Effector memory CD8-positive, alpha-beta T cell (primary cell): ENCODE results near the gene SLC40A1.

Source experiments
- ATAC-seq: fragments of 150-1000 bp; cut with Tn5 transposase; replicated peaks from 2 replicates; pipeline ENCODE4 v1.10.0; 2021; ENCODE audit warnings: mild to moderate bottlenecking, moderate library complexity
- DNase-seq, 3 experiments: peaks; one replicate each; pipeline ENCODE4 v3.0.0; 2021
- H3K27ac Mint-ChIP-seq, 2 donors: one replicate each; pipeline ENCODE4 v1.8.0; 2022; ENCODE audit warnings: mild to moderate bottlenecking in 2 of 2, mixed read lengths in 2 of 2, moderate library complexity in 2 of 2
- H3K27me3 Mint-ChIP-seq, 2 donors: one replicate each; pipeline ENCODE4 v1.8.0; 2022; ENCODE audit warnings: mixed read lengths in 2 of 2
- H3K36me3 Mint-ChIP-seq: one replicate; pipeline ENCODE4 v1.8.0; 2022; ENCODE audit warnings: mild to moderate bottlenecking, moderate library complexity, mixed read lengths; ENCODE audit not compliant: insufficient read depth
- H3K4me1 Mint-ChIP-seq, 2 donors: one replicate each; pipeline ENCODE4 v1.8.0; 2022; ENCODE audit warnings: low read depth in 2 of 2, mixed read lengths in 2 of 2
- H3K4me3 Mint-ChIP-seq, 2 donors: one replicate each; pipeline ENCODE4 v1.8.0; 2022; ENCODE audit warnings: mild to moderate bottlenecking in 2 of 2, mixed read lengths in 2 of 2, moderate library complexity in 2 of 2
- H3K9me3 Mint-ChIP-seq, 2 donors: one replicate each; pipeline ENCODE4 v1.8.0; 2022; ENCODE audit warnings: mixed read lengths in 2 of 2

Gene SLC40A1

DNA sequence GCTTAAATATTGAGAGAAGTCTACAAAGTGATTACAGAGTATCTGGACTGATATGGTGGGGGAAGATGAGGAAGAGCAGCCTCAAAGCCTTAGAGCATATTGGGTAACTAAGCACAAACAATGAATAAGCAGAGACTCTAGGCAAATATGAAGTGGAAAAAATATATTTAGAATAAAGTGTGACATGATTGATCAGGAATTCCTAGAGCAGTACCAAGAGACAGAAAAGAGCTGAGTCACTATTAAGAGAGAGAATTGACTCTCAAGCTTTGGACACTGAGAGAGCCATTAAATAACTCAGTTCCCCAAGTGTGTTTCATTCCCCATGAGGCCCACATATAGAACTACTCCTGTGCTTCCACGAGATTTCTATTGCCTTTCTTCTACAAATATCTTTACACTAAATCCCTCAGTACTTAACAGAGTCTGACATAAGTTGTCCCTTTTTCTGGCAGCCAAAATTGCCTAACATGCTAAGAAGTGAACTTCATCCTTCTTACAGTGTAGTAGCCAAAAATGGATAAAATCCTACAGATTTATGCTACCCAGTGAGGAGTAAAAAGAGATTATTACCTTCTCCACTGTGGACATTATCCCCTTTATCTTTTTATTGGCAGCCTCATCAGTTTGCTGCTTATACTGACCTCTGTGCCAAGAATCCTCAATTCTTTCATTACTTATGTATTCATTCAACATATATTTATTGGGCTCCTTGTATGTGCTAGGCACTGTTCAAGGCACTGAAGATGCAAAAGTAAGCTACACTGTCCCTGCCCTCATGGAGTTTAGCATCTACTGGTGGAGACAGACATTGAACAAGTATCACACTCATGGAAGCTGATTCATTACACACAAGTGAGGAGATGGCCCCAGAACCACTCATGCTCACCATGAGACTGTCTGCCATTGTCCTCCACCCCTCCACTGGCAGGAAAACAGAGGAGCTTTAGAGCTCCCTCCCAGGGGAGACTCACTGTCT, 45.4 kb downstream of the SLC40A1 start:
- DNase-seq = no peak
- no peaks in the 10 kb centered on the region for H3K4me1 Mint-ChIP-seq
- H3K4me3 Mint-ChIP-seq = no peak overlapping the region
- H3K36me3 Mint-ChIP-seq = no peaks in the 10 kb centered on the region
- no peaks in the 10 kb centered on the region for H3K9me3 Mint-ChIP-seq
- no peak overlapping the region for H3K27ac Mint-ChIP-seq
- H3K27me3 Mint-ChIP-seq = peaks cover 36 to 49% of the 10 kb centered on the region in 2 donors
- ATAC-seq = no peak

DNA sequence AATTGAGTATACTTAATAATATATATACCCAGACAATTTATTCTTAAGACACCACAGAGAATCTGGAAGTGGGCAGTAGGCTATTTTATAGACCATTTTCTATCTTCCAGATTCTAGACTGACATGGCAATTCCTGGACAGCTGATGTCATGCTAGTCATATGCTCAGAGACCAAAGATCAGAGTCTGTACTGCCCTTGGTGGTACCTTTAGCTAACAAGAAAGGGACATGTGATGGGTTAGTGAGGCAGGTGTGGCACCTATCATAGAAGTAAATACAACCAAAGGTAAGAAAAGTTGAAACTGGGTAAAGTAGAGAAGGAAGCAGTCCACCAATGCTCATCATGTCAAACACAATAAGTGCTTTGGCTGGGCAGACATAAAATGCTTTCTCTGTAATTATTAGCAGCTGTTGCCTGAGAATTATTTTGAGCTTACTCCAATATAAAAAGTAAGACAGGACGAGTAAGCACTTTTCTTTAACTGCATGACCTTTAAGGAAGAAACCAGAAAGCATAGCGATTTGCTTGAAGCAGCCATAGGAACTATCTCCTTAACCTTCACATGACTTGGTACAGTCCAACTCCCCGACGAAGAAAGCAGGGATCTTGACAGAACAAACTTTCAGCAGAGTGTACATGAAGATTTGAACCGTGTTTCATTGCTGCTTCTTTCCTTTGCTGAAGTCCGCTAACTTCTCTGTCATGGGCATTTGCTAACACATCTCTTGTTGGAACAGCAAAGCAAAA, 47.1 kb downstream of the SLC40A1 start:
- no peaks in the 10 kb centered on the region for H3K4me1 Mint-ChIP-seq
- no peaks in the 10 kb centered on the region for H3K9me3 Mint-ChIP-seq
- H3K4me3 Mint-ChIP-seq = no peak overlapping the region
- peaks cover 38 to 51% of the 10 kb centered on the region in 2 donors for H3K27me3 Mint-ChIP-seq
- DNase-seq = no peak
- ATAC-seq = no peak
- H3K36me3 Mint-ChIP-seq = no peaks in the 10 kb centered on the region
- H3K27ac Mint-ChIP-seq = no peak overlapping the region

DNA sequence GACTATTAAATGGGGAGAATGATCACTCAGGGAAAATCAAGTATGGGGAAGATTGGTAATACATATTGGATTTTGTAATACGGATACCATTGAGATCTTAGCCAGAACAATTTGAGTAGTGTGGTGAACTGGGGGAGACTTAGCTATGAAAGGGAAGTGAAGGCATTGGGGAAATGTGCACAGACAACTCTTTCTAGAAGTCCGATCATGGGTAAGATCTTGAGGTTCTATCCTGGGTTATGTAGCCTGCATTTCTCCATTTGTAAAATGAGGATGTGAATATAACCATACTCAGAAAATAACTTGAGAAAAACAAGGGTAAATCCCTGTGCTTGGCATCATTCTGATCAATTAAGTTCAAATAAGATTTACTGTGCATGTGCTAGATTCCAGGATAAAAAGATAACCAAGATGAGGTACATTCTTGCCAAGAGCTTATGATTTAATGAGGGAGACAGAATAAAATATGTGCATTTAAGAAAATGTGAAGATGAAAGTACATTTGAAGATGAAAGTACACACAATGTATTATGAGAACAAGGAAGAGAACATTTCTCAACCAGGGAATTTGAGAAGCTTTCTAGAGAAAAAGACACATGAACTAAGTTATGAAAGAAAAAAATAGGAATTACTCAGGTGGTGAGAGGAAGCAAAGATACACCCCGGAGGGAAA, 49.5 kb downstream of the SLC40A1 start:
- DNase-seq (no peak), ATAC-seq (no peak)
- Mint-ChIP-seq H3K36me3 (no peaks in the 10 kb centered on the region), H3K4me1 (no peaks in the 10 kb centered on the region), H3K9me3 (no peaks in the 10 kb centered on the region), H3K27ac (no peak overlapping the region), H3K27me3 (peaks cover 37 to 41% of the 10 kb centered on the region in 2 donors), H3K4me3 (no peak overlapping the region)

DNA sequence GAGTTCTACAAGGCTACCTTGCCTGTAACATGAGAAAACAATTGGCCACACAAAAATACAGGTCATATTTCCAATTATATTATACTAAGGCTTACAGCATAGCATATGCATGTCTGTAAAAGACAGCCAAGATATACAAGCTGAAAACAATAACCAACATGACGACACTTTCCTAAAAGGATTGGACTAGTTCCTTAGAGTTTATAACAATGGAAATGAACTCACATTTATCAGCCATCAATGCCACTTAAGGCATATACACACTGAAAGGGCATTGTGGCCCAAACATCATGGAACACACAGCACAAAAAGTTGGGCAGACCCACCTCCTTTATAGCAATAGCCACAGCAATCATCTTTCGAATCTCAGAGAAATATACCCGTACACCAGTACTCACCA, 52.0 kb downstream of the SLC40A1 start:
- H3K36me3 Mint-ChIP-seq = no peaks in the 10 kb centered on the region
- no peak overlapping the region for H3K4me3 Mint-ChIP-seq
- peaks cover 26 to 29% of the 10 kb centered on the region in 2 donors for H3K27me3 Mint-ChIP-seq
- no peak overlapping the region for H3K27ac Mint-ChIP-seq
- ATAC-seq = no peak
- H3K4me1 Mint-ChIP-seq = no peaks in the 10 kb centered on the region
- no peaks in the 10 kb centered on the region for H3K9me3 Mint-ChIP-seq
- DNase-seq = no peak

DNA sequence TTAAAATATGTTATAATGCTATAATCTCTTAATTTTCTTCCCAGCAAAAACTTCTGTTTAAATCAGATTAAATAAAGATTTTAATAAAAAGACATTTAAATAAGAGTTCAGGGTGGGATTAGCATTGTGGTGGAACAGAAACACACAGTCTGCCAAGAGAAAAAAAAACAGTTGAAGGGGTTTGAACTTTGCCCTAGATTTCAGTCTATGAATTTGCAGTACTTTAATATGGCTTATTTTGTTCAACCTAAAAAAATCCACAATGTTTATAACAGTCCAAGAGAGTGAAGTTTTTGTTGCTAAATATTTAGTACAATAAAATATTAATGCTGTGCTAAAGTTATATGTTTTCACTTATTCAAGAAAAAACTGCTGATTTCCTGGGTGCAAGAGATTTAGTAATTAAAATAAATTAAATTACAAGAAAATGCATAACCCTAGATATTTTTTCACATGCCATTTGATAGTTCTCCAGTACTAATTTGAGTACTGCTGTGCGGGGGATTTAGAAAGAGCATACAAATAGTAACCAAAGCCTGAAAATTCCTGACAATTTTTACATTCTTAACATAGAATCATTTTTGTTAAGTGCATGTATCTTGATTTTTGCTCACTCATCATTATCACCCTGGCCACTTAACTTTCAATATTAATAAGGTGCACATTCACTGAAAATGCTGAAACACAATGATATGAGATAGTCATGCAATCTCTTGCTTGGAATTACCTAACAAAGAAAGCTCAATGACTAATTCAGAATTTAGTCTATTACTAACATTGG, 52.6 kb downstream of the SLC40A1 start:
- Mint-ChIP-seq H3K9me3 (no peaks in the 10 kb centered on the region), H3K4me3 (no peak overlapping the region), H3K27me3 (peaks cover 26 to 29% of the 10 kb centered on the region in 2 donors), H3K4me1 (no peaks in the 10 kb centered on the region), H3K27ac (no peak overlapping the region), H3K36me3 (no peaks in the 10 kb centered on the region)
- ATAC-seq = no peak
- DNase-seq = no peak

DNA sequence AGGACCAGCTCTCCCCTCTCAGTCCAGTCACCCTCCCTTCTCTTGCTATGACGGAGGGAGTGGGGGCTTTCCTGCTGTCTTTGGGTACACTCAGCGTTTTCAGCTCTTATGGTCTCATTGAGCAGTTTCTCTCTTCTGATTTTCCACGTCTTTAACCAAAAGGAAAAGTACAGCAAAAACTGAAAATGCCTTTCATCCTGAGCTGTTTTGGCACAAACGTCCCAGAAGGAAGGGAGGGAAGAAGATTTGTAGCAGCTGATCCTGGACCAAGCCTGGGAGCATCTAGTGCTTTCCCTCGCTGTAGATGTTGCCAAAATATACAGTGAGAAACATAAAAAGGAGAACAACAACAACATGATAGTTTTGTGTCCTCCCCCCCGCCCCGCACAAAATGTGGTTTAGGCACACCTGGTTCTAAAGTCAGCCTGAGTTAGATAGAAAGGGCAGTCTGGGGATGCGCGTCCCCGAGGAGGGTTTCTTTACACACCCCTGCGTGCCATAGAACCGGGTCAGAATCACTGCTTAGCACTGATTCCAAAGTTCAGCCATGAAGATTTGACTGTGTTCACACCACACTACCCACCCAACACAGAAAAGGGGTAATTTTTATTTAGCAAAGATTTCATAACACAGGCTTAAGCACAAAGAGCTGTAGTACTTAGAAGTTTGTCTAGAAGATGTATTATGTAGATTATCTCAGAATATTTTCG, 53.4 kb downstream of the SLC40A1 start:
- Mint-ChIP-seq H3K27me3 (peaks cover 32 to 37% of the 10 kb centered on the region in 2 donors), H3K36me3 (no peaks in the 10 kb centered on the region), H3K4me1 (no peaks in the 10 kb centered on the region), H3K9me3 (no peaks in the 10 kb centered on the region), H3K27ac (no peak overlapping the region), H3K4me3 (no peak overlapping the region)
- DNase-seq (no peak), ATAC-seq (no peak)

DNA sequence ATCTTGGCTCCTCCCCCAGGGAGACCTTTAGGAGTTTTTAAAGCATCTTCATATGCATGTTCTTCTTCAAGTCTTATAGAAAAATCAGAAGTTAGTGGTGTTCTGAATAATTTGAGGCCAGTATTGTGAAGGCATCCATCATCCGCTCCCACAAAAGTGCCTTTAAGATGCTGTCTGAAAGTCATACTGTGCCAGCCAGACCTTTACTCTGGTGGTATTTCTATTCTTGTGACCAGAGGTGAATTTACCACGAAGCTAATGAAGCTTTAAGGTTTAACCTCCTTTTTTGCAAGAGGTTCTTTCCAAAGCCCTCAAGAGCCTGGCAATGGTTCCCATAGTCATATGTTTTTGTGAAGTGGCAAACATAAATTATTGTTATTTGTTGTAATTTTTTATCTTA, 54.3 kb downstream of the SLC40A1 start:
- Mint-ChIP-seq H3K27me3 (peaks cover 27 to 33% of the 10 kb centered on the region in 2 donors), H3K4me1 (no peaks in the 10 kb centered on the region), H3K27ac (no peak overlapping the region), H3K36me3 (no peaks in the 10 kb centered on the region), H3K9me3 (no peaks in the 10 kb centered on the region), H3K4me3 (no peak overlapping the region)
- no peak for ATAC-seq
- DNase-seq = no peak

DNA sequence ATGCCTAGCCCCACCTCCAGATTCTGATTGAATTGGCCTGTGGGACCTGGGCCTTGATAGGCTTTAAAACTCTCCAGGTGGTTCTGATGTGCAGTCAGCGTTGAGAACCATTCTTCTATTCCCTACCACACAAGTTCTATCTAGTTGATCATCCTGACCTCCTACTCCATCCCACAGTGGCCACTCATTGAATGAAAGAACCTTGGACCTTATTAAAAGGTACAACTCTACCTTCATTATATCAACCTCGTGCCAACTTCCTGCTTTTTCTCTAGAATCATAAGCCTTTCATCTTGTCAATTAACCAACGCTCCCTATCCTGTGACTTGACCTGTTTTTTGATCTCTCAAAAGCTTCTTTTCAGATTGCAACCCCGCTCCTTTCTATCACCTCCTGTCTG, 55.8 kb downstream of the SLC40A1 start:
- Mint-ChIP-seq H3K4me3 (no peak overlapping the region), H3K27me3 (peaks cover 14 to 19% of the 10 kb centered on the region in 2 donors), H3K4me1 (no peaks in the 10 kb centered on the region), H3K9me3 (no peaks in the 10 kb centered on the region), H3K27ac (no peak overlapping the region), H3K36me3 (no peaks in the 10 kb centered on the region)
- ATAC-seq = no peak
- DNase-seq = no peak

DNA sequence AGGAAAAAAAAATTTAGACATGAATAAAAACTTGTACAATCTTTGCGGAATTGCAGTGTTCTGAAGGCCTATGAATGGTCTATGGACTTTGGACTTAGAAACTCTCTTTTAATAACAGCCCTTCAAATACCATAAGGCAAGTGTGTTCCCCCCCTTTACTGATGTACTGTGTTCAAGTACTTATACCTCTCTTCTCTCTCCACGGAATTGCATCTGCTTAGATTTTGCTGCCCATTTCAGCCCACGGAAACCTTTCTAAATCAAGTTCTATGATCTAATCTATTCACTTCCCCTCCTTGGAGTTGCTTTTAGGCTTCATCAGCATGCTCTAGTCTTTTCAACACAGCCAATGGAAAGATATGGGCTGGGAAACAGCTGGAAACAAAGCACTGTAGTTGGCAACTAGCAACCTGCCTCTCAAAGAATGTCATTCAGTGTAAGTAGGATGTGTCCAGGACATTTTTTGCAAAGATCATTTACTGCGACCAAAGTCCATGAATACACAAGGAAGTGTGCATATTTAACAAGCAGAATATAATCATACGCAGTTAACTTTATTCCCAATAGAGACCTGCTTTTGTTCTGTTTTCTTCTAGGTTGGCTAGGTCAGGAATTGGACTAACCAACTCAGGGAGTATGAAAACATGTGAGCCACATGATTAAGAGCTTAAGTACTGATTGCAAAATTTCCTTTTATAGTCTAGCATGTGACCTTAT, 58.0 kb downstream of the SLC40A1 start:
- no peak for ATAC-seq
- Mint-ChIP-seq H3K4me3 (no peak overlapping the region), H3K27me3 (peaks cover 22 to 29% of the 10 kb centered on the region in 2 donors), H3K36me3 (no peaks in the 10 kb centered on the region), H3K27ac (no peak overlapping the region), H3K4me1 (no peaks in the 10 kb centered on the region), H3K9me3 (no peaks in the 10 kb centered on the region)
- no peak for DNase-seq

DNA sequence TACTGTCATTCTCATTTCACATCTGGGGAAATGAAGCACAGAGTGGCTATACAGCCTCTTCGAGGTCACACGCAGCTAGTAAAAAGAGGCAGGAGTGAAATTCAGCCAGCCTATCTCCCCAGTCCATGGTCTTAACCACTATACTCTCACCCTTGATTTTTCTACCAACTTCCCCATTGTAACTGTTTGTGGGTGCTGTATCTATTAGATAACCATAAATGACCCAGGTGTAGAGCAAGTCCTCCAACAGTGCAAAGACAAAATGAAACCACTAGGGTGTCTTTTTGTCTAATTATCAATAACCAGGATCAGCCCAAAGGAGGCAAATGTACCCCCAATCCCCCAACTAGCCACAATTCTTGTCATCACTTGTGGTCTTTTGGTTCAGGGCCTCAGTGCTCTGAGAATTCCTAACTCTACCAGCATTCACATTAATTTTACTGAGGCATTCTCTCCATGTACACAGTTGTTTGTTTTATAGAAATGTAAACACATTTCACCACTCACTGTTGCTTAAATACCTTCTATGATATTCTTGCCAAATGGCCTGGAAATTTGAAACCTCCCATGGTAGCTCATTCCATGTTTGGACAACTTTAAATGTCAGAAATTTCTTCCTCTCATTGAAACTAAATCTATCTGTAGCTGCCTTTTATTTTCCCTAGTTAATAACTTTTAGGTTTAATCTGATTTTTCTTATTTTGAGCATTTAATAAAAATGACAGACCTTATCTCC, 58.7 kb downstream of the SLC40A1 start:
- Mint-ChIP-seq H3K4me1 (no peaks in the 10 kb centered on the region), H3K9me3 (no peaks in the 10 kb centered on the region), H3K27ac (no peak overlapping the region), H3K36me3 (no peaks in the 10 kb centered on the region), H3K27me3 (peaks cover 23 to 25% of the 10 kb centered on the region in 2 donors), H3K4me3 (no peak overlapping the region)
- no peak for DNase-seq
- ATAC-seq = no peak

DNA sequence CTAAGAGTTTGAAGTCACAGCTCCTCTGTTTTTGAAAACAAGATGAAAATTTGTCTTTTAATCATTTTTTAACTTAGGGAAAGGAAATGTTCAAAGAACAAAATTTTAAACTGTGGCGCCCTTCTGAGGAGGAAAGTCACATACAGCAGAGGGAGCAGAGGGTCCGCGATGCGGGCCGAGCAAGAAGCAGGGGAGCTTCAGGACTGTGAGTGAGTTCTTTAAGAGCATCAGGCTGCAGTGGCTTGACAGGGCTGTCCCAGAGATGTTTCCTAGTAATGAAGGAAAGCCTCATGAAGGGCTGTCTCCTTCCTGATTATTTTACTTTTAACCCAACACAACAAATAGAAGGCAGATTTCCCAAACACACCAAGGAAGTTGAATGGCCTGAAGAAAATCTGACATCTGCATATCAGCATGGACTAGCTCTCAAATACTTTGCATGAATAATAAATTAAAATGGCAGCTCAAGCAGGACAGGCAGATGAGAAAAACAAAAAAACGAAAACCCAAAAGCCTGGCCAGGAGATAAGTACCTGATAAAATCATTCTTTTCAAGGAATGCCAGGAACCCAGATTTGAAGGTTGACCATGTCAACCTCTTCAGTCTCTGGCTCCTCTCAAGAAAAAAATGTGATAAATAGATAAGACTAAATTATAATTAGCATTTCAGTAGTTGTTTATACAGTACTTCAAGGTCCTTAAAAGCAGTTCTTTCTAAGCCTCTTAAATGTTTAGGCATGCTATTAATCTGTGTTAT, 60.8 kb downstream of the SLC40A1 start:
- Mint-ChIP-seq H3K27ac (no peak overlapping the region), H3K9me3 (no peaks in the 10 kb centered on the region), H3K36me3 (no peaks in the 10 kb centered on the region), H3K27me3 (peaks cover 18 to 25% of the 10 kb centered on the region in 2 donors), H3K4me1 (no peaks in the 10 kb centered on the region), H3K4me3 (no peak overlapping the region)
- DNase-seq = no peak
- ATAC-seq = no peak
